HUDEP-2 (cell line): ENCODE data around the gene SCG5.

Experiments
- DNase-seq, 76 experiments: peaks; one replicate each; lab custom pipeline; 2025; ENCODE audit not compliant: unreplicated experiment in 76 of 76; lab: John Stamatoyannopoulos, UW

The SCG5 gene

GRCh38 chr15:32718821-32719716 is 77.6 kb downstream of the SCG5 start:
- no peak for DNase-seq

- DNase-seq: no peak
Measured at GRCh38 chr15:32721596-32721995, 80.1 kb downstream of the SCG5 start.

DNA sequence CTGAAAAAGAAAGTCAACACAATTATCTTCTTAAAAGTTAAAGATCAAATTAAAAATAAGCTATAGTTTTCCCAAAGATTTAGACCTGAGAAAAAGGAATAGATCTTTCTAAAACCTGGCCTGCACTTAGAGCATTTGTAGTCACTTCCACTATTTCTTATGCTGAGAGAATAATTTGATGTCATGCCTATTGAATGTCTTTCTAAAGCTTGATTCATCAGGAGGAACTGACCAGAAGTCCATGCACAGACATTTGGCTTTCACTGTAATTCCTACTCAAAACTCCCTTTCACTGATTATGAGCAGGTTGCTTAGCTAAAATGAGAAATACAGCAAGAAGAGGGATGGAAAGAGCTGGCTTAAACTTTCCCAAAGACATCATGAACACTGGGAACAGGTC is 80.6 kb downstream of the SCG5 start:
- DNase-seq: no peak

DNA sequence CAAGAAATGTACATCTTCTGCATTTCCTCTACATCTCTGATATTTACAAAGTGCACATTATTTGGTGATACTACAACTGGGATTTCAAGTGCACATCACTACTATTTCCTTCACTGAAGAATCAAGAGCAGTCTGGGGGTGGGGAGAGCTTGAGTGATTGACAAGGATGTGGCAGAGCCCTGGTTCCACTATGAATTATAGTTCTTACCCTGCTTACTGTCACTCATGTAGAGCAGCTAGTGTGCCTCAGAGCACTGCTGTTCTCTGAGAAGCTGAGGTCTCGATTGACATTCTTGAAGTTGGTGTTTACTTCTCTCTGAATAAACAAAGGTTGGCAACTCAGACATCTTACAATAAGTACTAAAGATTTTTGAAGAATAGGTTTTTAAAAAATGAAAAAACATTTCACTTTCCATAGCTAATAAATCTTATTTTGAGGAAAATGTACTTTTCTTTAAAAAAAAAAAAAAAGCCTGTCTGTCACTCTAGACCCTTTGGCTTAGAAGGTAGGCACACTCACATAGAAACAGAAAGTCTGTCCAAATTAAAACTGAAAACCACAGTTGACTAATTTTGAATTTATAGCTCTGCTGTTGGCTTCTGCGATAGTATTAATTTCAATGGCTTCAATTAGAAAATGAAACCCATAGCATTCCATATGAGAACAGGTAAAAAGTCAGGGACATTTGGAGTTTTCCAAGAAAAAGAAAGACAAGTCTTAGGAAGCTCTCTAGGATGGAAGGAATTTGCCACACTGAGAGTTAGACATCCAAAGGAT is 81.8 kb downstream of the SCG5 start:
- DNase-seq: no peak

GRCh38 chr15:32729700-32730395 is 88.3 kb downstream of the SCG5 start:
- no peak for DNase-seq

- DNase-seq: peak in 33 of 76 experiments; percentile 1 to 63 (median 22)
Measured at GRCh38 chr15:32730677-32731654, 89.5 kb downstream of the SCG5 start.

DNA sequence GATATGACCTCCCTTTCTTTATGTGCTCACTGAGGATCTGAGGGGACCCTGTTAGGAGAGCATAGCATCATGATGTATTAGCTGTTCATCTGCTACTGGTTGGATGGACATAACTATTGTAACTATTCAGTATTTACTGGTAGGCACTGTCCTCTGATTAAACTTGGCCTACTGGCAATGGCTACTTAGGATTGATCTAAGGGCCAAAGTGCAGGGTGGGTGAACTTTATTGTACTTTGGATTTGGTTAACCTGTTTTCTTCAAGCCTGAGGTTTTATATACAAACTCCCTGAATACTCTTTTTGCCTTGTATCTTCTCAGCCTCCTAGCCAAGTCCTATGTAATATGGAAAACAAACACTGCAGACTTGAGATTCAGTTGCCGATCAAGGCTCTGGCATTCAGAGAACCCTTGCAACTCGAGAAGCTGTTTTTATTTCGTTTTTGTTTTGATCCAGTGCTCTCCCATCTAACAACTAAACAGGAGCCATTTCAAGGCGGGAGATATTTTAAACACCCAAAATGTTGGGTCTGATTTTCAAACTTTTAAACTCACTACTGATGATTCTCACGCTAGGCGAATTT is 91.2 kb downstream of the SCG5 start:
- DNase-seq: no peak

DNA sequence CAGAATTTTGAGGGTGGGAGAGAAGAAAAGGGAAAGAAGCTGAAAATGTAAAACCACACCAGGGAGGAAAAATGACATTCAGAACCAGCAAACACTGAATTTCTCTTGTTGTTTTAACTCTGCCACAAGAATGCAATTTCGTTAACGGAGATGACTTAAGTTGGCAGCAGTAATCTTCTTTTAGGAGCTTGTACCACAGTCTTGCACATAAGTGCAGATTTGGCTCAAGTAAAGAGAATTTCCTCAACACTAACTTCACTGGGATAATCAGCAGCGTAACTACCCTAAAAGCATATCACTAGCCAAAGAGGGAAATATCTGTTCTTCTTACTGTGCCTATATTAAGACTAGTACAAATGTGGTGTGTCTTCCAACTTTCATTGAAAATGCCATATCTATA is 91.8 kb downstream of the SCG5 start:
- no peak for DNase-seq

- no peak for DNase-seq
Measured at GRCh38 chr15:32735989-32736700, 94.6 kb downstream of the SCG5 start.

- DNase-seq: no peak
Measured at GRCh38 chr15:32736701-32737061, 95.2 kb downstream of the SCG5 start.

DNA sequence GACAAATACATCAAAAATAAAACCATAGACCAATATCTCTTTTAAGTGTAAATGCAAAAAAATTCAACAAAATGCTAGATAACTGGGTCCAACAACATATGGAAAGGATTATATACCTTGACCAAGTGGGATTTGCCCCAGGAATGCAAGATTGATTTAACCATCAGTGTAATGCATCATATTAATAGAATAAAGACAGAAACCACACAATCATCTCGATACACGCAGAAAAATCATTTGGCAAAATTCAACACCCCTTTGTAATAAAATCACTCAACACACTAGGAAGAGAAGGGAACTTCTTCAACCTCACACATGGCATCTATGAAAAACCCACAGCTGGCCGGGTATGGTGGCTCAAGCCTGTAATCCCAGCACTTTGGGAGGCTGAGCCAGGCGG is 95.8 kb downstream of the SCG5 start:
- DNase-seq: no peak

GRCh38 chr15:32738666-32739065 is 97.2 kb downstream of the SCG5 start:
- DNase-seq: no peak

DNA sequence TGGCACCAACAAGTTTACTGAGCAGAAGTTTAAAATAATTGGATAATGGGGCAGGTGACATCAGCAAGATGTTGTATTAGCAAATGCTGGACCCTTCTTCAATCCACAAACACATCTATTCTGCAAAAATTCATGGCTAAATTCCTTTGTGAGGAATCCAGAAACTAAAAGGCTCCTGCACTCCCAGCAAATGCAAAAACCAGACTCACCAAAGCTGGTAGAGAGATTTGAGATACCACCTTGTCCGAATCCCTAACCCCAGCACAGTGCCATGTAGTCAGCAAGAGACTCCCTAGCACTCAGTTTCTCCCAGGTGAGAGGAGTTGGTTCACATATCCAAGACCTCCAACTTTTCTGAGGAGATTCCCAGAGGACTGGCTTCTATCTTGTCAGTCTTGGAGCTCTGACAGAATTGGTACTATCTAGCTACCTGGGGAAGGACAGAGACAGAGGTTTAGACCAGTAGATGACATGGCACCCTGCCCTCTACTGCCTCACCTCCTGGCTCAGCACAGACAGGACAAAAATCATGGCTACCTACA is 98.1 kb downstream of the SCG5 start:
- no peak for DNase-seq

DNA sequence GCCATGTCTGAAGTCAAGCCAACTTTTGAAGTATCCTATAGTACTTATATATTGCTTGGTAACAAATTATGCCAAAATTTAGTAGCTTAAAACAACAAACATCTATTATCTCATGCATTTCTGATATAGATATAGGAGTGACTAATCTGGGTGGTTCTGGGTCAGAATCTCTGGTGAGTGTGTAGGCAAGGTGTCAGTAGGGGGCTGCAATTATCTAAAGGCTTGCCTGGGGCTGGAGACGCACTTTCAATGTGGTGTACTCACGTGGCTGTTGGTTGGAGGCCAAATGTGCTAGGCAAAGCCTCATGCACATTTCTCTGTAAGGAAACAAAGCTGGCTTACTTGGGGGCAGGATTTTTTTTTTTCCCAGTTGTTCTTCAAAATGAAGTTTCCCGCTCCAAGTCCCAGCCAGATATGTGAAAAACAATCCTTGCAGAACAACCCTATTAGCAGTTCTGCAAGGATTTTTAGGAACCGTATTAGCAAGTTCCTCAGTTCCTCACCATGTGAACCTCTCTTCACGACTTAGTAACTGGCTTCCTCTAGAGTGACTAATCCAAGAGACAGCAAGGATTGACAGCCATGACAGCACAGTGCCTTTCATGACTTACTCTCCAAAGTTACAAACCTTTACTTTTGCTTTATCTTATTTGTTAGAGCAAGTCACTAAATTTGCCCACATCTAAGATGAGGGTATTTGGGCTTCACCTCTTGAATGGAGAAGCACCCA is 102.1 kb downstream of the SCG5 start:
- DNase-seq: peak in 1 of 76 experiments; percentile 3

- no peak for DNase-seq
Measured at GRCh38 chr15:32746116-32746857, 104.8 kb downstream of the SCG5 start.
